ENCODE data around the gene PPP2R3B.
A peak's percentile ranks its signal among the peaks of the same experiment; 100 is the strongest.
"Not testable (repeated sequence)": the region's sequence is repeated elsewhere in the genome, so short reads cannot be mapped to it uniquely, and the experiment has no call there.

PPP2R3B gene, protein sequence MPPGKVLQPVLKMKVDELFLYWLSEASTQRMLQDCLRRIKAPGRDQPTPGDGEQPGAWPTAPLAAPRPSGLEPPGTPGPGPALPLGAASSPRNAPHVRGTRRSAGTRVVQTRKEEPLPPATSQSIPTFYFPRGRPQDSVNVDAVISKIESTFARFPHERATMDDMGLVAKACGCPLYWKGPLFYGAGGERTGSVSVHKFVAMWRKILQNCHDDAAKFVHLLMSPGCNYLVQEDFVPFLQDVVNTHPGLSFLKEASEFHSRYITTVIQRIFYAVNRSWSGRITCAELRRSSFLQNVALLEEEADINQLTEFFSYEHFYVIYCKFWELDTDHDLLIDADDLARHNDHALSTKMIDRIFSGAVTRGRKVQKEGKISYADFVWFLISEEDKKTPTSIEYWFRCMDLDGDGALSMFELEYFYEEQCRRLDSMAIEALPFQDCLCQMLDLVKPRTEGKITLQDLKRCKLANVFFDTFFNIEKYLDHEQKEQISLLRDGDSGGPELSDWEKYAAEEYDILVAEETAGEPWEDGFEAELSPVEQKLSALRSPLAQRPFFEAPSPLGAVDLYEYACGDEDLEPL
- 8.5 to 29.9 (median 11.4) reads per million in 9 experiments for total RNA-seq

DNA sequence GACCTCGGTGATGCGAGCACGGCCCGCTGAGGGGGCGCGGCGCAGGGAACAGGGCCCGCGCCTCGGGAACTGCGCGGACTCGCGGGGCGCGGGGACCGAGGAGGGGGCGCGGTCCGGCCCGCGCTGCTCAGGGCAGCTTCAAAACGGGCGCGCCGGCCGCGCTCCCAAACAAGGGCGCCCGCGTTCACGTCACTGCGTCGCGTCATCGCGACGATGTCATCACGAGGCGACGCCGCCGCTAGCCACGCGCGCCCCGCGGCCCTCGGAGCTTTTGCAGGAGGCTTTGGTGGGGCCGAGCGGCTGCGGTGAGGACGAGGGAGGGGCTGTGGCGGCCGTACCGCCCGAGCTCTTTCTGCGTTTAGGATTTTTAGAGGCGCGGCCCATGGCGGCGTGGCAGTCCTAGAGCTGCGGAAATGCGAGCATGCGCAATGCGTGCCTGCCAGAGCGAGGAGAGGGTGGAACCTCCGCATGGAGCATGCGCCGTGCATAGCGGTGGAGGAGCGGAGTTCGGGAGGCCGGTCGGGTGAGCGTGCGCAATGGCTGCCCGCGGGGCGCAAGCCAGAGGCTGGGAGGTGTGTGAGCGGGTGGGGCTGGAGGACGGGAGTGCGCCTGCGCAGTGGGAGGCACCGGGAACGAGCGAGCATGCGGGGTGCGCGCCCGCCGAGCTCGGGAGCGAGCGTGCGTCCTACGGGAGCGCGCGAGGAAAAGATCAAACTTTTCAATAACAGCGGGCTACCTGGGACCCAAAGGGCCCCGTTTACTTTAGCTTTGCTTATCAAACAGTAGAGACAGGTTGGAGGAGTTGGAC, at the start of gene PPP2R3B:
TSS of gene PPP2R3B (minus strand) at position 140 of the 808 bp plus-strand sequence. CDS start 216 bp downstream, outside the sequence.
- ATAC-seq (replicated peaks) (peak; percentile 88), DNase-seq (peak; percentile 97 to 99 (median 98))
- no peaks in the 10 kb centered on the region for H3K27me3 Mint-ChIP-seq
- H3K9me3 Mint-ChIP-seq: no peaks in the 10 kb centered on the region
- H3K4me1 Mint-ChIP-seq (ENCODE audit: low read depth in 2 of 2): peaks cover 7 to 13% of the 10 kb centered on the region in 2 donors
- peaks cover 16% of the 10 kb centered on the region for H3K36me3 Mint-ChIP-seq (ENCODE audit: insufficient read depth)
- peak within 1 kb of the TSS; percentile 82 to 87 for H3K4me3 Mint-ChIP-seq
- peak within 1 kb of the TSS; percentile 96 to 97 for H3K27ac Mint-ChIP-seq

GRCh38 chrX:435536-436122, 48.9 kb upstream of the PPP2R3B start:
- no peak for DNase-seq
- peak overlapping the region in 1 of 2 donors; percentile 57 for H3K27ac Mint-ChIP-seq
- no peak overlapping the region for H3K4me3 Mint-ChIP-seq
- peaks cover 19 to 21% of the 10 kb centered on the region in 2 donors for H3K9me3 Mint-ChIP-seq
- peaks cover 0 to under 1% of the 10 kb centered on the region in 2 donors for H3K27me3 Mint-ChIP-seq
- no peak for ATAC-seq (replicated peaks)
- H3K4me1 Mint-ChIP-seq (ENCODE audit: low read depth in 2 of 2): peaks cover 5% of the 10 kb centered on the region in 2 donors
- no peaks in the 10 kb centered on the region for H3K36me3 Mint-ChIP-seq (ENCODE audit: insufficient read depth)

DNA sequence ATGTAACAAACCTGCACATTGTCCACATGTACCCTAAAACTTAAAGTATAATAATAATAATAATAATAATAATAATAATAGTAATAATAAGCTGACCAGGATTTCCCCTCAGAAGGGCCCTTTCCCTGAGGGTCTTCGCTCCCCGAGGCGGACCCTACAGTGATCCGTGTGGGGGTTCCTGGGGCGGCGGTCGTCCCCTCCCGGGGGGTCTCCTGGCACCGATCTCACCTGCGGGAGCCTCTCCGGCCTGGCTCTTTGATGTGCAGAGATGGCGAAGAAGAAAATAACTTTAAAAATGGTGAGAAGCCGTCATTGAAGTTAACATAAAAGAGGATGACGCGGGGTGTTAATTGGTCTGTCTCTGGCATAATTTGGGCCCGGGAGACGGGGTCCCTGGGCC, 48.2 kb upstream of the PPP2R3B start:
- H3K36me3 Mint-ChIP-seq (ENCODE audit: insufficient read depth): no peaks in the 10 kb centered on the region
- no peak overlapping the region for H3K4me3 Mint-ChIP-seq
- H3K9me3 Mint-ChIP-seq: peaks cover 14 to 20% of the 10 kb centered on the region in 2 donors
- ATAC-seq (replicated peaks) (no peak), DNase-seq (no peak)
- peaks cover 5% of the 10 kb centered on the region in 2 donors for H3K4me1 Mint-ChIP-seq (ENCODE audit: low read depth in 2 of 2)
- no peak overlapping the region for H3K27ac Mint-ChIP-seq
- H3K27me3 Mint-ChIP-seq: peaks cover 6 to 8% of the 10 kb centered on the region in 2 donors

GRCh38 chrX:433771-434170, 47.1 kb upstream of the PPP2R3B start:
- no peak overlapping the region for H3K27ac Mint-ChIP-seq

GRCh38 chrX:432666-433065, 46.0 kb upstream of the PPP2R3B start:
- DNase-seq; H3K4me1 Mint-ChIP-seq (ENCODE audit: low read depth in 2 of 2); H3K36me3 Mint-ChIP-seq (ENCODE audit: insufficient read depth); H3K4me3 Mint-ChIP-seq; ATAC-seq (replicated peaks); H3K27ac Mint-ChIP-seq: not testable (repeated sequence)
- Mint-ChIP-seq H3K9me3 (peaks cover 14 to 16% of the 10 kb centered on the region in 2 donors), H3K27me3 (peaks cover 19 to 27% of the 10 kb centered on the region in 2 donors)

More at GRCh38 chrX:433771-434170, 47.1 kb upstream of the PPP2R3B start:
- H3K36me3 Mint-ChIP-seq (ENCODE audit: insufficient read depth): no peaks in the 10 kb centered on the region
- H3K4me3 Mint-ChIP-seq: no peak overlapping the region
- H3K4me1 Mint-ChIP-seq (ENCODE audit: low read depth in 2 of 2): peaks cover 5% of the 10 kb centered on the region in 2 donors
- ATAC-seq (replicated peaks): no peak
- H3K27me3 Mint-ChIP-seq: peaks cover 10 to 16% of the 10 kb centered on the region in 2 donors
- H3K9me3 Mint-ChIP-seq: peaks cover 14 to 16% of the 10 kb centered on the region in 2 donors
- no peak for DNase-seq

DNA sequence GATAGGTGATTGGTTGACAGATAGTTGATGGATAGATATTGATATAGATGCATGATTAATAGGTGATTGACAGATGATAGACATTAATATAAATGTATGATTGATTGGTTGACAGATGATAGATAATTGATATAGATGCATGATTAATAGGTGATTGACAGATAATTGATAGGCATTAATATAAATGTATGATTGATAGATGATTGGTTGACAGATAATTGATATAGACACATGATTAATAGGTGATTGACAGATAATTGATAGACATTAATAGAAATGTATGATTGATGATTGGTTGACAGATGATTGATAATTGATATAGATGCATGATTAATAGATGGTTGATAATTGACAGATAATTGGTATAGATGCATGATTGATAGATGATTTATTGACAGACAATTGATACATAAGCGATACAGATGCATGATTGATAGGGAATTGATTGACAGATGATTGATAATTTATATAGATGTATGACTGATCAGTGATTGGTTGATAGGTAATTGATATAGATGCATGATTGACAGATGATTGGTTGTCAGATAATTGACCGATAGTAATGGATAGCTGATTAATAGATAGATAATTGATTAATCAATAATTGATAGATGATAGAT, 44.9 kb upstream of the PPP2R3B start:
- ATAC-seq (replicated peaks) (no peak), DNase-seq (no peak)
- H3K27me3 Mint-ChIP-seq: peaks cover 25 to 32% of the 10 kb centered on the region in 2 donors
- no peak overlapping the region for H3K27ac Mint-ChIP-seq
- H3K4me3 Mint-ChIP-seq: no peak overlapping the region
- H3K4me1 Mint-ChIP-seq (ENCODE audit: low read depth in 2 of 2): peaks cover 3 to 9% of the 10 kb centered on the region in 2 donors
- H3K36me3 Mint-ChIP-seq (ENCODE audit: insufficient read depth): no peaks in the 10 kb centered on the region
- peaks cover 7 to 10% of the 10 kb centered on the region in 2 donors for H3K9me3 Mint-ChIP-seq

DNA sequence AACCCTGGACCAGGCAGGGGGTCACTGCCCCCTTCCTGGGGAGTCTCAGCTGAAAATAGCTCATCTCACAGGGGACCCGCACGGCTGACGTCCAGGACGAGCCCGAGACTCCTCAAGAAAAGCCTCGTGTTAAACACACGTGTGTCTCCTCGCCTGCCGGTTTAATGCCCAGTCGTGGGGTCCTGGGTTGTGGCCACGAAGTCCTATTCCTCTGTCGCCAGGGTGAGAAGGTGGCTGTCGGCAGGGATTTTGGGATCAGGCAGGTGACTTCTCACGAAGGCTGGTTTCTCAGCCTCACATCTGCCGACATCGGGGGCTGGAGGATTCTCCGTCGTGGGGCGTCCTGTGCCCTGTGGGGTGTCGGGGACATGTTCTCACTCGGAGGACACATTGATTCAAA, 44.3 kb upstream of the PPP2R3B start:
- peaks cover 30 to 34% of the 10 kb centered on the region in 2 donors for H3K27me3 Mint-ChIP-seq
- H3K4me1 Mint-ChIP-seq (ENCODE audit: low read depth in 2 of 2): peaks cover 0 to 5% of the 10 kb centered on the region in 2 donors

DNA sequence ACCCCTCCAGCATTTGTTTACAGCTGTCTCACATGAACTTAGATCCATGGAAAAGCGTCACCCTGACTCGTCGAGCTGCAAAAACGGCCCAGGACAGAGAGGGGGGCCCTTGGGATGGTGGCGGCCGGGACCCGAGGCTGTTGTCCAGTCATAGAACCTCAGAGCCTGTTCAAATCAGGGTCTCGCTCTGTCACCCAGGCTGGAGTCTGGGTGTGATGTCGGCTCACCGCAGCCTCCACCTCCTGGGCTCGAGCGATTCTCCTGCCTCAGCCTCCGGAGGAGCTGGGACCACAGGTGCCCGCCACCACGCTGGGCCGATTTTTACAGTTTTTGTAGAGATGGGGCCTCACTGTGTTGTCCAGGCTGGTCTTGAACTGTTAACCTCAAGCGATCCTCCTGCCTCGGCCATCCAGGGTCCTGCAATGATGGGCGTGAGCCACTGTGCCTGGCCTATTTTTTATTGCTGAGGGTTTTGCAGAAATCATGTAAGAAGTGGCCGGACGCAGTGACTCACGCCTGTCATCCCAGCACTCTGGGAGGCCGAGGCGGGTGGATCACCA, 42.6 kb upstream of the PPP2R3B start:
- Mint-ChIP-seq H3K27ac (no peak overlapping the region), H3K27me3 (peaks cover 30 to 34% of the 10 kb centered on the region in 2 donors), H3K4me3 (no peak overlapping the region), H3K4me1 (ENCODE audit: low read depth in 2 of 2) (peaks cover 0 to 4% of the 10 kb centered on the region in 2 donors), H3K36me3 (ENCODE audit: insufficient read depth) (no peaks in the 10 kb centered on the region), H3K9me3 (peaks cover 0 to 5% of the 10 kb centered on the region in 2 donors)
- DNase-seq (no peak), ATAC-seq (replicated peaks) (no peak)

More for the DNA sequence above, 44.3 kb upstream of the PPP2R3B start:
- peaks cover 2 to 6% of the 10 kb centered on the region in 2 donors for H3K9me3 Mint-ChIP-seq
- no peak overlapping the region for H3K4me3 Mint-ChIP-seq
- no peak overlapping the region for H3K27ac Mint-ChIP-seq
- no peaks in the 10 kb centered on the region for H3K36me3 Mint-ChIP-seq (ENCODE audit: insufficient read depth)
- ATAC-seq (replicated peaks): no peak
- DNase-seq: no peak

DNA sequence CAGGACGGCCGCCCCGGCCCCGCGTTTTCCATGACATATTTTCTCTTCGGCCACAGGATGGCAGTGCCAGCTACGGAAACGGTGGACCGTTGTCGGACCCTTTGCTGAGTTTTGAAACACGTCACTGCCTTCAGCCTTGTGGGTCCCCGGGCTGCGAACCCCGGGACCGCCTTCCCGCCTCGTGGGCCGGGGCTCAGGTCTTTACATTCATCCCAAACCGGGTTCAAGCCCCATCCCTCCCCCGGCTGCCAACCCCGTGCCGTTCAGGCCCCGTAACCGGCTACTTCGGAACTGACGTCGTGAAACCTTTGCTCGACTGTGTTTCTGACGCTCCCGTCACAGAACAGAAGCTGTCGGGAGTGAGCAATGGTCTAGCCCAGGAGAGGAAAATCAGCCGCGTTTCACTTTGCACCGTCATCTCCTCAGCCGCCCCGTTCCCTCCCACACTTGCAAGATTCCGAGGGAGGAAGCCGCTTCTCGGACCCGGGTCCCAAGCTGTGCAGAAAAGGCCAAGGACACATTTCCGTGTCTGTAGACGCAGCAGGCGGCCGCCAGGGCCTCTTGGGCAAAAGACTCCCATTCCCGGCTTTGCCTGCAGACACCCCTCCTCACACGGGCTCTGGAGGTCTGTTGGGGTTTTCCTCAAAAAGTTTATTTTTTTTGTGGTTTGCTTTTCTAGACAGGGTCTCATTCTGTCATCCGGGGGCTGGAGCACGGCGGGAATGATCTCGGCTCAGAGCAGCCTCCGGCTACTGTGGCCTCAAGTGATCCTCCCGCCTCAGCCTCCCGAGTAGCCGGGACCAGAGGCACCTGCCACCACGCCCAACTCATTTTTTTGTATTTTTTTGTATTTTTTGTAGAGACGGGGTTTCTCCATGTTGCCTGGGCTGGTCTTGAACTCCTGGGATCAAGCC, 41.4 kb upstream of the PPP2R3B start:
- Mint-ChIP-seq H3K4me3 (peak overlapping the region in 1 of 2 donors; percentile 31), H3K4me1 (ENCODE audit: low read depth in 2 of 2) (peaks cover 0 to 4% of the 10 kb centered on the region in 2 donors), H3K9me3 (peaks cover 0 to 2% of the 10 kb centered on the region in 2 donors), H3K27me3 (peaks cover 30 to 43% of the 10 kb centered on the region in 2 donors), H3K27ac (no peak overlapping the region), H3K36me3 (ENCODE audit: insufficient read depth) (no peaks in the 10 kb centered on the region)
- DNase-seq (no peak), ATAC-seq (replicated peaks) (no peak)

GRCh38 chrX:426881-427280, 40.2 kb upstream of the PPP2R3B start:
- Mint-ChIP-seq H3K4me3 (no peak overlapping the region), H3K36me3 (ENCODE audit: insufficient read depth) (no peaks in the 10 kb centered on the region), H3K9me3 (peaks cover 0 to 2% of the 10 kb centered on the region in 2 donors), H3K4me1 (ENCODE audit: low read depth in 2 of 2) (peaks cover 2 to 4% of the 10 kb centered on the region in 2 donors), H3K27ac (no peak overlapping the region), H3K27me3 (peaks cover 30 to 43% of the 10 kb centered on the region in 2 donors)
- DNase-seq: no peak
- ATAC-seq (replicated peaks): no peak

GRCh38 chrX:425056-425455, 38.3 kb upstream of the PPP2R3B start:
- Mint-ChIP-seq H3K27me3 (peaks cover 25 to 37% of the 10 kb centered on the region in 2 donors), H3K4me3 (no peak overlapping the region), H3K4me1 (ENCODE audit: low read depth in 2 of 2) (peaks cover 2 to 4% of the 10 kb centered on the region in 2 donors), H3K9me3 (no peaks in the 10 kb centered on the region), H3K27ac (no peak overlapping the region), H3K36me3 (ENCODE audit: insufficient read depth) (no peaks in the 10 kb centered on the region)
- DNase-seq (no peak), ATAC-seq (replicated peaks) (no peak)
